GDM1 (cell line): ENCODE data around the gene TXNDC8.
A peak's percentile ranks its signal among the peaks of the same experiment; 100 is the strongest.
"Not testable (repeated sequence)": the region's sequence is repeated elsewhere in the genome, so short reads cannot be mapped to it uniquely, and the experiment has no call there.

Experiments used
- DNase-seq: peaks from one replicate; lab custom pipeline; 2025; lab: John Stamatoyannopoulos, UW

TXNDC8 gene

GRCh38 chr9:110327716-110328115 lies 9.9 kb downstream of the TXNDC8 start:
- no peak for DNase-seq

- DNase-seq, result no peak
Measured at GRCh38 chr9:110323818-110324217, 13.8 kb downstream of the TXNDC8 start.

- no peak for DNase-seq
Measured at GRCh38 chr9:110320651-110321445, 16.8 kb downstream of the TXNDC8 start.

- DNase-seq, result no peak
Measured at GRCh38 chr9:110319781-110320492, 17.7 kb downstream of the TXNDC8 start.

- DNase-seq, result no peak
Measured at GRCh38 chr9:110317911-110318310, 19.8 kb downstream of the TXNDC8 start.

GRCh38 chr9:110316261-110317075 lies 21.2 kb downstream of the TXNDC8 start:
- DNase-seq, result no peak

GRCh38 chr9:110311978-110312377 lies 25.7 kb downstream of the TXNDC8 start:
- not testable (repeated sequence) for DNase-seq

GRCh38 chr9:110309681-110310080 lies 28.0 kb downstream of the TXNDC8 start:
- DNase-seq, result no peak

GRCh38 chr9:110308633-110309038 lies 29.0 kb downstream of the TXNDC8 start:
- no peak for DNase-seq

- DNase-seq, result no peak
Measured at GRCh38 chr9:110307191-110307590, 30.5 kb downstream of the TXNDC8 start.

- no peak for DNase-seq
Measured at GRCh38 chr9:110303133-110303532, 34.5 kb downstream of the TXNDC8 start.

- no peak for DNase-seq
Measured at GRCh38 chr9:110298043-110298605, 39.5 kb downstream of the TXNDC8 start.

GRCh38 chr9:110293248-110293647 lies 44.4 kb downstream of the TXNDC8 start:
- DNase-seq, result no peak

- DNase-seq, result no peak
Measured at GRCh38 chr9:110291921-110292557, 45.6 kb downstream of the TXNDC8 start.

GRCh38 chr9:110290001-110290400 lies 47.7 kb downstream of the TXNDC8 start:
- DNase-seq, result no peak

GRCh38 chr9:110288503-110288902 lies 49.2 kb downstream of the TXNDC8 start:
- DNase-seq, result no peak

- DNase-seq, result no peak
Measured at GRCh38 chr9:110287289-110287680, 50.4 kb downstream of the TXNDC8 start.

GRCh38 chr9:110284211-110284844 lies 53.3 kb downstream of the TXNDC8 start:
- no peak for DNase-seq

GRCh38 chr9:110283751-110284150 lies 53.9 kb downstream of the TXNDC8 start:
- DNase-seq, result no peak

- no peak for DNase-seq
Measured at GRCh38 chr9:110282739-110283081, 55.0 kb downstream of the TXNDC8 start.

- peak; percentile 56 for DNase-seq
Measured at GRCh38 chr9:110282018-110282738, 55.5 kb downstream of the TXNDC8 start.
